EL (cell line): Measurements from ENCODE around the gene NLK.
"Not testable (repeated sequence)": the region's sequence is repeated elsewhere in the genome, so short reads cannot be mapped to it uniquely, and the experiment has no call there.

Experiments
- DNase-seq: peaks from one replicate; pipeline ENCODE4 v3.0.0-alpha.2; 2016

The NLK gene

GRCh38 chr17:28236033-28236653, 193.7 kb downstream of the NLK start:
- not testable (repeated sequence) for DNase-seq

DNA sequence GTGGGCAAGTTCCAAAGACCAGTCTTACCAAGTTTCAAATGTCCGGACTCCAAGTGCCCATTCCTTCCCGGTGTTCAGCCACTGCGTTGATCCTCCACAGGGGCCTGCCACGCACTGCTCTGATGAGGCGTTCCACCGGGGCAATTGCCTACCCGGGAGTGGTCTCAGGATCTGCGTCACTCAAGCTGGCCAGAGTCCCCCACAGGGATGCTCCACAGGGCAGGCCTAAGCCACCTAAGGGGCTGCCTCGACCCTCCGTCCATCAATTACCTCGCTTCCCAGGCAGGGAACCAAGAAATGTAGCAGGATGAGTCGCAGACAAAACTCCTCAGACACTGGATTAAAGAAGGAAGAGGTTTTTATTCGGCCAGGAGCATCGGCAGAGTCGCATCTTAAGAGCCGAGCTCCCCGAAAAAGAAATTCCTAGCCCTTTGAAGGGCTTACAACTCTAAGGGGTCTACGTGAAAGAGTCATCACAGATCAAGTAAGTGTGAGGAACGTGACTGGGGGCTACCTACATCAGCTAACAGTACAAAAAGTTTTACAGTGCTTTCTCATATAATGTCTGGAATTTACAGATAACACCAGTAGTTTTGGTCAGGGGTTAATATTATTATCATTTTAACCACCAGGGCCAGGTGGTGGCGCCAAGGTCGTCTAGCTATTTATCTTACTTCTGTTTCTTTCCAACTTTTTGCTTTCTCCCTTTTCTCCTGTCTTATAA, 196.2 kb downstream of the NLK start:
- not testable (repeated sequence) for DNase-seq

DNA sequence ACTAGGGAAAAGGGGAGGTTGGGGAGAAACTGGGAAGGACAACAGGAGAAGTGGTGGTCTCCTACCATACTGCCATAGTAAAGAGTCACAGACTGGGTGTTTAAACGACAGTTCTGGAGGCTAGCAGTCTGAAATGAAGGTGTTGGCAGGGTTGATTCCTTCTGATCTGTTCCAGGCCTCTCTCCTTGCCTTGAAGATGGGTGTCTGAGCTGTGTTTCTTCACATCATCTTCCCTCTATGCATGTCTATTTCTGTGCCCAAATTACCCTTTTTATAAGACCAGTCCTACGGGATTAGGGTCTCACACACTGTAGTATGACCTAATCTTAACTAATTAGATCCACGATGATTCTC, 196.8 kb downstream of the NLK start:
- no peak for DNase-seq

GRCh38 chr17:28240688-28241340, 198.3 kb downstream of the NLK start:
- DNase-seq, result no peak

- DNase-seq, result no peak
Observed at GRCh38 chr17:28242791-28243190, 200.3 kb downstream of the NLK start.

DNA sequence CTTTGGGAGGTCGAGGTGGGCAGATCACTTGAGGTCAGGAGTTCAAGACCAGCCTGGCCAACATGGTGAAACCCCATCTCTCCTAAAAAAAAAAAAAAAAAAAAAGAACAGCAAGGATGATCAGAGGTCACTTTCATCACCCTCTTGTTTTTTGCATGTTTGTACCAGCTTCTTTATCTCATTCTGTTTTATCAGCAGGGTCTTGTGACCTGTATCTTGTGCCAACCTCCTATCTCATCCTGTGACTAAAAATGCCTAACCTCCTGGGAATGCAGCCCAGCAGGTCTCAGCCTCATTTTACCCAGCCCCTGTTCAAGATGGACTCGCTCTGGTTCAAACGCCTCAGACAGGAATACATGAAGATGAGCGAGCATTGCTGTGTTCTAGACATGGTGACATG, 200.8 kb downstream of the NLK start:
- DNase-seq, result not testable (repeated sequence)

DNA sequence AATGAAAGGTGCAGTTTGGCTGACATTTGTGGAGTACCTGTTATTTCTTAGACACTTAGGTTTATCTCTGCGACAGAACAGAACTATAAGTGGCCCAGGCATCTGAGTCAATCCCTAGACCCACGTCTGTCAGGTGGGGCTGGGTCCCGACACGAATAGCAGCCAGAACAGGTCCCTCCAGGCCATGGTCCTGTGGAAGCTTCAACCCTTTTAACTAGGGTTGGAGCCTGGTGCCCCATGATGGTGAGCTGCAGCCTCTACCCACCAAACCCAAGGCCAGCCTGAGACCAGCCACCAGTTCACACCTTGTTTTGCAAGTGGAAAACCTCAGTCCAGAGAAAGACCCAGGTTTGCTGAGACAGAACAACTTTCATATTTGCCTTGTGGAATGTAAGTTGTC, 202.0 kb downstream of the NLK start:
- DNase-seq, result no peak
